NT2/D1 (cell line): Measurements from ENCODE around the gene RASA2.

Experiments used
- DNase-seq: peaks from one replicate; pipeline ENCODE4 v3.0.0-alpha.2; 2011; ENCODE audit warnings: low read depth, low spot score
- H3K27me3 ChIP-seq: 2 replicates; pipeline ENCODE4 v1.6.0; 2011; ENCODE audit warnings: mild to moderate bottlenecking; ENCODE audit not compliant: insufficient read length, insufficient read depth
- H3K36me3 ChIP-seq: 2 replicates; pipeline ENCODE4 v1.6.1; 2011; ENCODE audit warnings: mild to moderate bottlenecking, low read length, mixed read lengths; ENCODE audit not compliant: insufficient read depth, insufficient read length
- H3K4me1 ChIP-seq: 2 replicates; pipeline ENCODE4 v1.5.1; 2011; ENCODE audit not compliant: insufficient read depth, insufficient read length
- H3K4me3 ChIP-seq: 2 replicates; pipeline ENCODE4 v1.5.1; 2011; ENCODE audit warnings: low read depth; ENCODE audit not compliant: insufficient read length
- H3K9ac ChIP-seq: 2 replicates; pipeline ENCODE4 v1.6.0; 2011; ENCODE audit warnings: low read depth; ENCODE audit not compliant: insufficient read length
- H3K9me3 ChIP-seq: 2 replicates; pipeline ENCODE4 v1.5.1; 2011; ENCODE audit warnings: mild to moderate bottlenecking, low read length; ENCODE audit not compliant: insufficient read depth
- SUZ12 ChIP-seq: IDR thresholded peaks from 2 replicates; pipeline ENCODE4 v1.6.1; 2011; ENCODE audit not compliant: insufficient read length, insufficient read depth; ENCODE audit errors: extremely low read depth
- YY1 ChIP-seq: IDR thresholded peaks from 2 replicates; pipeline ENCODE4 v1.6.1; 2011; ENCODE audit not compliant: insufficient read length, insufficient read depth
- ZNF274 ChIP-seq: IDR thresholded peaks from 2 replicates; pipeline ENCODE4 v1.6.1; 2011; ENCODE audit warnings: mild to moderate bottlenecking, low read depth, low read length

RASA2 gene

GRCh38 chr3:141564241-141564640 lies 77.4 kb downstream of the RASA2 start:
- Histone ChIP-seq H3K9me3 (no peaks in the 10 kb centered on the region), H3K9ac (no peak overlapping the region), H3K27me3 (no peaks in the 10 kb centered on the region), H3K36me3 (peaks cover 27% of the 10 kb centered on the region), H3K4me1 (no peaks in the 10 kb centered on the region), H3K4me3 (no peak overlapping the region)
- no peak for DNase-seq
- no peak for TF ChIP-seq ZNF274
- no peak for TF ChIP-seq SUZ12
- no peak for TF ChIP-seq YY1

- no peaks in the 10 kb centered on the region for H3K9me3 ChIP-seq
- H3K9ac ChIP-seq, result no peak overlapping the region
- no peak for TF ChIP-seq SUZ12
- no peak for TF ChIP-seq ZNF274
- TF ChIP-seq YY1, result no peak
- no peak for DNase-seq
- H3K4me1 ChIP-seq, result no peaks in the 10 kb centered on the region
- H3K27me3 ChIP-seq, result no peaks in the 10 kb centered on the region
- H3K36me3 ChIP-seq, result peaks cover 35% of the 10 kb centered on the region
- H3K4me3 ChIP-seq, result no peak overlapping the region
Observed at GRCh38 chr3:141570068-141570467, 83.2 kb downstream of the RASA2 start.

- H3K9ac ChIP-seq, result no peak overlapping the region
- no peaks in the 10 kb centered on the region for H3K27me3 ChIP-seq
- H3K36me3 ChIP-seq, result peaks cover 55% of the 10 kb centered on the region
- no peak overlapping the region for H3K4me3 ChIP-seq
- DNase-seq, result no peak
- H3K9me3 ChIP-seq, result no peaks in the 10 kb centered on the region
- H3K4me1 ChIP-seq, result no peaks in the 10 kb centered on the region
- TF ChIP-seq YY1, result no peak
Observed at GRCh38 chr3:141575879-141576743, 89.3 kb downstream of the RASA2 start.

- Histone ChIP-seq H3K9me3 (no peaks in the 10 kb centered on the region), H3K27me3 (no peaks in the 10 kb centered on the region), H3K9ac (no peak overlapping the region), H3K36me3 (peaks cover 55% of the 10 kb centered on the region), H3K4me1 (no peaks in the 10 kb centered on the region), H3K4me3 (no peak overlapping the region)
- TF ChIP-seq SUZ12 (no peak), YY1 (no peak), ZNF274 (no peak)
- DNase-seq, result no peak
Observed at GRCh38 chr3:141576744-141577052, 89.9 kb downstream of the RASA2 start.

- no peak for TF ChIP-seq ZNF274
- Histone ChIP-seq H3K4me1 (no peaks in the 10 kb centered on the region), H3K4me3 (no peak overlapping the region), H3K36me3 (peaks cover 48% of the 10 kb centered on the region), H3K9me3 (no peaks in the 10 kb centered on the region), H3K9ac (no peak overlapping the region), H3K27me3 (no peaks in the 10 kb centered on the region)
- DNase-seq, result no peak
Observed at GRCh38 chr3:141578202-141578973, 91.6 kb downstream of the RASA2 start.

GRCh38 chr3:141594357-141594756 lies 107.5 kb downstream of the RASA2 start:
- Histone ChIP-seq H3K27me3 (no peaks in the 10 kb centered on the region), H3K9me3 (no peaks in the 10 kb centered on the region; the same call in 1 of the 2 replicates), H3K36me3 (peaks cover 21% of the 10 kb centered on the region), H3K4me3 (no peak overlapping the region), H3K9ac (no peak overlapping the region), H3K4me1 (no peaks in the 10 kb centered on the region)
- DNase-seq, result no peak
- TF ChIP-seq SUZ12 (no peak), YY1 (no peak)

GRCh38 chr3:141597931-141598330 lies 111.1 kb downstream of the RASA2 start:
- no peak for DNase-seq
- H3K9ac ChIP-seq, result no peak overlapping the region
- H3K9me3 ChIP-seq, result no peaks in the 10 kb centered on the region; the same call in 1 of the 2 replicates
- TF ChIP-seq ZNF274, result no peak
- TF ChIP-seq YY1, result no peak
- no peak for TF ChIP-seq SUZ12
- H3K27me3 ChIP-seq, result no peaks in the 10 kb centered on the region
- H3K4me1 ChIP-seq, result no peaks in the 10 kb centered on the region
- peaks cover 21% of the 10 kb centered on the region for H3K36me3 ChIP-seq
- no peak overlapping the region for H3K4me3 ChIP-seq

- no peak overlapping the region for H3K4me3 ChIP-seq
- peaks cover 20% of the 10 kb centered on the region for H3K36me3 ChIP-seq
- no peak for DNase-seq
- no peak for TF ChIP-seq SUZ12
- no peak for TF ChIP-seq ZNF274
- no peak for TF ChIP-seq YY1
- no peaks in the 10 kb centered on the region for H3K27me3 ChIP-seq
- no peaks in the 10 kb centered on the region for H3K4me1 ChIP-seq
- no peak overlapping the region for H3K9ac ChIP-seq
- H3K9me3 ChIP-seq, result no peaks in the 10 kb centered on the region; the same call in 1 of the 2 replicates
Observed at GRCh38 chr3:141600331-141600730, 113.5 kb downstream of the RASA2 start.
